GM12891 (cell line): ENCODE results near the gene ARL5C.
"Not testable (repeated sequence)": the region's sequence is repeated elsewhere in the genome, so short reads cannot be mapped to it uniquely, and the experiment has no call there.

Experiments
- DNase-seq: peaks from one replicate; pipeline ENCODE4 v3.0.0; 2011; ENCODE audit warnings: low spot score; ENCODE audit not compliant: insufficient read length
- FAIRE-seq: peaks from 2 replicates; lab custom pipeline; 2011; peaks lifted over from hg19 to GRCh38; lab: Jason Lieb, UNC
- PAX5 ChIP-seq: IDR thresholded peaks from 2 replicates; pipeline ENCODE4 v1.6.1; 2011; ENCODE audit warnings: low read length, moderate library complexity, mild to moderate bottlenecking; ENCODE audit not compliant: insufficient read depth, severe bottlenecking
- POLR2A ChIP-seq: IDR thresholded peaks from 2 replicates; pipeline ENCODE4 v1.6.1; 2011; ENCODE audit warnings: low read depth, low read length, control low read depth
- POLR2AphosphoS5 ChIP-seq: IDR thresholded peaks from 2 replicates; pipeline ENCODE4 v1.6.1; 2011; ENCODE audit warnings: low read depth, low read length, control low read depth
- POU2F2 ChIP-seq: IDR thresholded peaks from 2 replicates; pipeline ENCODE4 v1.6.1; 2011; ENCODE audit warnings: low read depth, mild to moderate bottlenecking, control low read depth, low read length, moderate library complexity
- SPI1 ChIP-seq: IDR thresholded peaks from 2 replicates; pipeline ENCODE4 v1.6.1; 2011; ENCODE audit warnings: low read depth, low read length, control low read depth
- TAF1 ChIP-seq: IDR thresholded peaks from 2 replicates; pipeline ENCODE4 v1.6.1; 2011; ENCODE audit warnings: low read depth, low read length, control low read depth

ARL5C gene

GRCh38 chr17:39169101-39169500, 3.1 kb upstream of the ARL5C start:
- DNase-seq = no peak
- no peak for TF ChIP-seq POLR2AphosphoS5
- TF ChIP-seq POLR2A = no peak
- no peak for TF ChIP-seq SPI1

GRCh38 chr17:39168503-39168902, 2.5 kb upstream of the ARL5C start:
- DNase-seq, FAIRE-seq: not testable (repeated sequence)

More at GRCh38 chr17:39169101-39169500, 3.1 kb upstream of the ARL5C start:
- FAIRE-seq = no peak

- FAIRE-seq (peak; percentile 66), DNase-seq (no peak)
- TF ChIP-seq SPI1 (peak; percentile 16; the same call in 1 of the 2 replicates), TAF1 (no peak), POU2F2 (no peak), PAX5 (no peak)
Measured at GRCh38 chr17:39167476-39167875, 1.5 kb upstream of the ARL5C start.

- FAIRE-seq (peak; percentile 13), DNase-seq (no peak)
Measured at GRCh38 chr17:39166437-39167335, 725 bp upstream of the ARL5C start.

GRCh38 chr17:39165178-39165840, 652 bp downstream of the ARL5C start:
- TF ChIP-seq TAF1 = no peak
- TF ChIP-seq POU2F2 = no peak
- no peak for TF ChIP-seq SPI1
- TF ChIP-seq PAX5 = no peak
- no peak for TF ChIP-seq POLR2AphosphoS5
- no peak for TF ChIP-seq POLR2A
- DNase-seq (no peak), FAIRE-seq (no peak)

More at GRCh38 chr17:39166437-39167335, 725 bp upstream of the ARL5C start:
- TF ChIP-seq POU2F2 = no peak
- TF ChIP-seq TAF1 = no peak
- no peak for TF ChIP-seq POLR2AphosphoS5
- no peak for TF ChIP-seq PAX5
- TF ChIP-seq SPI1 = no peak
- no peak for TF ChIP-seq POLR2A

- FAIRE-seq (peak; percentile 92), DNase-seq (peak; percentile 93)
- TF ChIP-seq TAF1 (no peak), POLR2AphosphoS5 (no peak), POU2F2 (no peak), SPI1 (no peak), PAX5 (no peak)
Measured at GRCh38 chr17:39164675-39165143, 1.3 kb downstream of the ARL5C start.

GRCh38 chr17:39161962-39162361, 4.0 kb downstream of the ARL5C start:
- no peak for DNase-seq
- no peak for TF ChIP-seq POU2F2
- no peak for TF ChIP-seq POLR2A
- TF ChIP-seq TAF1 = no peak
- TF ChIP-seq SPI1 = no peak
- TF ChIP-seq POLR2AphosphoS5 = no peak
- TF ChIP-seq PAX5 = no peak
- no peak for FAIRE-seq

- no peak for TF ChIP-seq SPI1
- no peak for TF ChIP-seq POLR2A
- TF ChIP-seq PAX5 = no peak
- TF ChIP-seq TAF1 = no peak
- no peak for TF ChIP-seq POLR2AphosphoS5
- no peak for TF ChIP-seq POU2F2
- DNase-seq (no peak), FAIRE-seq (no peak)
Measured at GRCh38 chr17:39158623-39159022, 7.3 kb downstream of the ARL5C start.

- FAIRE-seq = no peak
- TF ChIP-seq PAX5 (no peak), POLR2AphosphoS5 (no peak), SPI1 (no peak), TAF1 (no peak), POLR2A (no peak), POU2F2 (no peak)
- no peak for DNase-seq
Measured at GRCh38 chr17:39156491-39156890, 9.5 kb downstream of the ARL5C start.

- no peak for DNase-seq
- no peak for FAIRE-seq
- TF ChIP-seq POLR2A (no peak), SPI1 (no peak), POLR2AphosphoS5 (no peak), POU2F2 (no peak), TAF1 (no peak), PAX5 (no peak)
Measured at GRCh38 chr17:39155654-39156053, 10.3 kb downstream of the ARL5C start.
